ENCODE results near the gene SHC2. TPM values are rescaled to one million over a fixed set of nuclear protein-coding genes. Genes with fewer than 3 reads are reported as not detected.

Gene SHC2
- total RNA-seq, 1 experiment from 2014 or later, result 1.1 TPM

DNA sequence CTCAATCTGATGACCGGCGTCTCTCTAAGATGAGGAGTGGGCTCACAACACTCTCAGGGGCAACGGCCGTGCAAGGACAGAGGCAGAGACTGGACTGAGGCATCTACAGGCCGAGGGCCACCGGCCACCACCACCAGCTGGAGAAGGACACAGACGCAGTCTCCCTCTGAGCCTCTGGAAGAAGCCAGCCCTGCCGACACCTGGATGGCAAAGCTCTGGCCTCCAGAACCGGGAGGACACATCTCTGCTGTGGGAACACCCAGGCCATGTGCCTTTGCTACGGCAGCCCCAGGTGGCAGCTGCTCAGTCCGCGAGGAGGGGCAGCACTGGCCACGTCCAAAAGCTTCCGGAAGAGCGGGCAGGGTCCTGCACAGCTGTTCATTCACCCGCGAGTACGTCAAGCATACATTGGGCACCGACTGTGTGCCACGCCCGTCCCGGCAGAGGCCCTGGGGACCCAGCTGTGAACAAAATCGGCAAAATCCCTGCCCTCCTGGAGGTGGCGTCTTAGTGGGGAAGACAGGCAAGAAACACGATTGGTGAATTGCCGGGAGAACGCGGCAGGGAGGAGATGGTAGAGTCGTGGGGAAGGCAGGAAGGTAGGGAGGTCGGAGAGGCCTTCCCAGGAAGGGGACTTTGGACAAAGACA lies 69.0 kb downstream of the SHC2 start:
- no peaks in the 10 kb centered on the region for H3K27me3 ChIP-seq (replicated peaks; ENCODE audit: insufficient read depth, low read depth, low read length, poor library complexity)
- ChIA-PET CTCF (interaction anchor here (0.7 kb wide), 1 partner anchor 88 kb away, joined by 3 read pairs; no protein-coding TSS in a partner anchor), POLR2A (ENCODE audit: low non-redundant PET) (no interaction called here)
- H3K27ac ChIP-seq (ENCODE audit: low read depth, low read length, poor library complexity, severe bottlenecking), result no peak overlapping the region
- H3K4me1 ChIP-seq (ENCODE audit: insufficient read depth, low read length, poor library complexity, severe bottlenecking), result no peaks in the 10 kb centered on the region
- H3K9me3 ChIP-seq (ENCODE audit: low read depth, low read length, poor library complexity, severe bottlenecking), result no peaks in the 10 kb centered on the region
- intact Hi-C loops (cut with micrococcal nuclease; ENCODE audit: unreplicated experiment), result no loop called here
- H3K4me3 ChIP-seq (ENCODE audit: low read depth, low read length, poor library complexity, severe bottlenecking), result no peak overlapping the region
- no peak for TF ChIP-seq EZH2 (IDR thresholded peaks at IDR 0.05; ENCODE audit: borderline replicate concordance, low read depth, low read length, poor library complexity, severe bottlenecking)
- BruUV-seq (replicated peaks), result no TSS peak
- no peaks in the 10 kb centered on the region for H3K36me3 ChIP-seq (ENCODE audit: insufficient read depth, low read length, poor library complexity, severe bottlenecking)
- DNase-seq (ENCODE audit: low spot score), result no peak

DNA sequence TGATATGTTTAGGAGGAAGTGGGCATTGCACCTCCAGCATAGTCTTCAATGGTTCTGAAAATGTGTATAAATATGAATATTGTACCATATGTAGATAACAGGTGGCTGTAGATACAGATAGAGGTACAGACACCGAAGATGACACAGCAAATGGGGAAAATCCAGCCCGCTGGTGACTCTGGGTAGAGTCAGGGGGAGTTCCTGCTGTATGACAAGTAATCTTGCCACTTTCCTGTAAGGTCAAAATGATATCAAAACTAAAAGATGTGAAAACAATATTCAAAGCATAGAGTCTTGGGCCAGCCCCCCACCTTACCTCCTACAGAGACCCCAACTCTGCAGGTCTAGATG lies 69.7 kb downstream of the SHC2 start:
- H3K9me3 ChIP-seq (ENCODE audit: low read depth, low read length, poor library complexity, severe bottlenecking), result no peaks in the 10 kb centered on the region
- no peaks in the 10 kb centered on the region for H3K27me3 ChIP-seq (replicated peaks; ENCODE audit: insufficient read depth, low read depth, low read length, poor library complexity)
- no peak overlapping the region for H3K4me3 ChIP-seq (ENCODE audit: low read depth, low read length, poor library complexity, severe bottlenecking)
- H3K27ac ChIP-seq (ENCODE audit: low read depth, low read length, poor library complexity, severe bottlenecking), result no peak overlapping the region
- CTCF ChIA-PET, result no interaction called here
- POLR2A ChIA-PET (ENCODE audit: low non-redundant PET), result no interaction called here
- intact Hi-C loops (cut with micrococcal nuclease; ENCODE audit: unreplicated experiment), result no loop called here
- no TSS peak for BruUV-seq (replicated peaks)
- TF ChIP-seq, protein P1, sequence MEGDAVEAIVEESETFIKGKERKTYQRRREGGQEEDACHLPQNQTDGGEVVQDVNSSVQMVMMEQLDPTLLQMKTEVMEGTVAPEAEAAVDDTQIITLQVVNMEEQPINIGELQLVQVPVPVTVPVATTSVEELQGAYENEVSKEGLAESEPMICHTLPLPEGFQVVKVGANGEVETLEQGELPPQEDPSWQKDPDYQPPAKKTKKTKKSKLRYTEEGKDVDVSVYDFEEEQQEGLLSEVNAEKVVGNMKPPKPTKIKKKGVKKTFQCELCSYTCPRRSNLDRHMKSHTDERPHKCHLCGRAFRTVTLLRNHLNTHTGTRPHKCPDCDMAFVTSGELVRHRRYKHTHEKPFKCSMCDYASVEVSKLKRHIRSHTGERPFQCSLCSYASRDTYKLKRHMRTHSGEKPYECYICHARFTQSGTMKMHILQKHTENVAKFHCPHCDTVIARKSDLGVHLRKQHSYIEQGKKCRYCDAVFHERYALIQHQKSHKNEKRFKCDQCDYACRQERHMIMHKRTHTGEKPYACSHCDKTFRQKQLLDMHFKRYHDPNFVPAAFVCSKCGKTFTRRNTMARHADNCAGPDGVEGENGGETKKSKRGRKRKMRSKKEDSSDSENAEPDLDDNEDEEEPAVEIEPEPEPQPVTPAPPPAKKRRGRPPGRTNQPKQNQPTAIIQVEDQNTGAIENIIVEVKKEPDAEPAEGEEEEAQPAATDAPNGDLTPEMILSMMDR (conservative IDR thresholded peaks at IDR 0.05; ENCODE audit: low read depth, low read length), result no peak
- no peak for TF ChIP-seq EZH2 (IDR thresholded peaks at IDR 0.05; ENCODE audit: borderline replicate concordance, low read depth, low read length, poor library complexity, severe bottlenecking)
- no peak for DNase-seq (ENCODE audit: low spot score)
- no peaks in the 10 kb centered on the region for H3K4me1 ChIP-seq (ENCODE audit: insufficient read depth, low read length, poor library complexity, severe bottlenecking)
- no peaks in the 10 kb centered on the region for H3K36me3 ChIP-seq (ENCODE audit: insufficient read depth, low read length, poor library complexity, severe bottlenecking)

DNA sequence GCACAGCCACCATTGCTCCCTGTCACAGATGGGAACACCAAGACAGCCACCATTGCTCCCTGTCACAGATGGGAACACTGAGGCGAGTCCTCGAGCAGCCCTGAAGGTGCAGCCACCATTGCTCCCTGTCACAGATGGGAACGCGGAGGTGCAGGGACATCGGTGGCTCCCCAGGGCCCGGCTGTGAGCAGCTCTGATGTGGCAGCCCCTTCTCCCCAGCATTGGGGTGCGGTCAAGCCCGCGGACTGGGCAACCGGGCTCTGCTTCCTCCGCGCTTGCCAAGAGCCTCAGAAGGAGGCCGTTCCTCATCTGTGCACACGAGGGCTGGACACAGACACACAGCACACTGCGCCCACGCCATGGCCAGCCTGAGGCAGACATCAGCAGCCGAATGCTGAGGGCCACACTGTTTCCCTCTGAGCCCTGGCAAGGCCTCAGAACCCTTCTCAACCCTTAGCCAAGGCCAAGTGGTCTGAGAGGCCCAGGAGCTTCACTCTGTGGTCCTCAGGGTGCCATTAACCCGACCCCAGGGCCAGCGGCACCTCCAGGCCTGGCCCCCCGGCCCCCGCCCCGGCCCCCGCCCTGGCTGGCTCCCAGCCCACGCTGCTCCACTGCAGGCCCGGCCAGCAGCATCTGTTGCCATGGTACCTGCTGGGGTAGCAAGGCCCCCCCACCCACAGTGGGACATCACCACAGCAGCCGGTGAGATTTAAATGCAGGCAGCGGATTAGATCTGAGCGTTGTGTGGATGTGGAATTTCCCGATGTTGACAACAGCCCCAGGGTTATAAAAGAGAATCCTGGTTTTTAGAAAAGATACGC lies 70.2 kb downstream of the SHC2 start:
- Histone ChIP-seq H3K36me3 (ENCODE audit: insufficient read depth, low read length, poor library complexity, severe bottlenecking) (no peaks in the 10 kb centered on the region), H3K4me3 (ENCODE audit: low read depth, low read length, poor library complexity, severe bottlenecking) (no peak overlapping the region), H3K4me1 (ENCODE audit: insufficient read depth, low read length, poor library complexity, severe bottlenecking) (no peaks in the 10 kb centered on the region), H3K27ac (ENCODE audit: low read depth, low read length, poor library complexity, severe bottlenecking) (no peak overlapping the region), H3K9me3 (ENCODE audit: low read depth, low read length, poor library complexity, severe bottlenecking) (no peaks in the 10 kb centered on the region), H3K27me3 (replicated peaks; ENCODE audit: insufficient read depth, low read depth, low read length, poor library complexity) (no peaks in the 10 kb centered on the region)
- DNase-seq (ENCODE audit: low spot score), result no peak
- ChIA-PET POLR2A (ENCODE audit: low non-redundant PET) (no interaction called here), CTCF (interaction anchor here (0.7 kb wide), 1 partner anchor 88 kb away, joined by 15 read pairs; no protein-coding TSS in a partner anchor)
- TF ChIP-seq EZH2 (IDR thresholded peaks at IDR 0.05; ENCODE audit: borderline replicate concordance, low read depth, low read length, poor library complexity, severe bottlenecking), result no peak
- TF ChIP-seq, protein P1 (conservative IDR thresholded peaks at IDR 0.05; ENCODE audit: low read depth, low read length), result no peak
- no TSS peak for BruUV-seq (replicated peaks)
- intact Hi-C loops (cut with micrococcal nuclease; ENCODE audit: unreplicated experiment), result no loop called here
